HG03039 (cell line): ENCODE results near the gene B3GALNT2.
A peak's percentile ranks its signal among the peaks of the same experiment; 100 is the strongest.
"Not testable (repeated sequence)": the region's sequence is repeated elsewhere in the genome, so short reads cannot be mapped to it uniquely, and the experiment has no call there.

Source experiments
- ATAC-seq: cut with Tn5 transposase; IDR thresholded peaks from one replicate; pipeline ENCODE4 v1.9.1; 2021; ENCODE audit warnings: mild to moderate bottlenecking, moderate library complexity; ENCODE audit not compliant: unreplicated experiment

The B3GALNT2 gene

GRCh38 chr1:235504122-235504493, at the start of gene B3GALNT2:
Gene B3GALNT2 (minus strand): TSS chr1:235504452. CDS start chr1:235504252, 200 bp downstream.
- ATAC-seq = peak; percentile 35

- ATAC-seq = no peak
These were observed 48.9 kb upstream of the B3GALNT2 start for GRCh38 chr1:235553112-235553551.

- no peak for ATAC-seq
These were observed 48.0 kb upstream of the B3GALNT2 start for GRCh38 chr1:235552146-235552716.

GRCh38 chr1:235549351-235550139, 45.3 kb upstream of the B3GALNT2 start:
- ATAC-seq = no peak

GRCh38 chr1:235546369-235547155, 42.3 kb upstream of the B3GALNT2 start:
- ATAC-seq = not testable (repeated sequence)

GRCh38 chr1:235545292-235545930, 41.2 kb upstream of the B3GALNT2 start:
- ATAC-seq = no peak

- ATAC-seq = not testable (repeated sequence)
These were observed 38.6 kb upstream of the B3GALNT2 start for GRCh38 chr1:235542845-235543244.

GRCh38 chr1:235533476-235534168, 29.4 kb upstream of the B3GALNT2 start:
- no peak for ATAC-seq

- ATAC-seq = no peak
These were observed 28.1 kb upstream of the B3GALNT2 start for GRCh38 chr1:235532360-235532759.

- ATAC-seq = no peak
These were observed 23.1 kb upstream of the B3GALNT2 start for GRCh38 chr1:235527196-235527814.

GRCh38 chr1:235525314-235525713, 21.1 kb upstream of the B3GALNT2 start:
- no peak for ATAC-seq

- no peak for ATAC-seq
These were observed 12.7 kb upstream of the B3GALNT2 start for GRCh38 chr1:235516862-235517446.

GRCh38 chr1:235515844-235516512, 11.7 kb upstream of the B3GALNT2 start:
- no peak for ATAC-seq

- no peak for ATAC-seq
These were observed 9.5 kb upstream of the B3GALNT2 start for GRCh38 chr1:235513495-235514366.

- no peak for ATAC-seq
These were observed 7.4 kb upstream of the B3GALNT2 start for GRCh38 chr1:235511470-235512240.

GRCh38 chr1:235510823-235511222, 6.6 kb upstream of the B3GALNT2 start:
- no peak for ATAC-seq

- no peak for ATAC-seq
These were observed 3.4 kb upstream of the B3GALNT2 start for GRCh38 chr1:235507623-235508022.
